ENCODE measurements around the gene PI4KA.

- TF ChIP-seq, protein P1, sequence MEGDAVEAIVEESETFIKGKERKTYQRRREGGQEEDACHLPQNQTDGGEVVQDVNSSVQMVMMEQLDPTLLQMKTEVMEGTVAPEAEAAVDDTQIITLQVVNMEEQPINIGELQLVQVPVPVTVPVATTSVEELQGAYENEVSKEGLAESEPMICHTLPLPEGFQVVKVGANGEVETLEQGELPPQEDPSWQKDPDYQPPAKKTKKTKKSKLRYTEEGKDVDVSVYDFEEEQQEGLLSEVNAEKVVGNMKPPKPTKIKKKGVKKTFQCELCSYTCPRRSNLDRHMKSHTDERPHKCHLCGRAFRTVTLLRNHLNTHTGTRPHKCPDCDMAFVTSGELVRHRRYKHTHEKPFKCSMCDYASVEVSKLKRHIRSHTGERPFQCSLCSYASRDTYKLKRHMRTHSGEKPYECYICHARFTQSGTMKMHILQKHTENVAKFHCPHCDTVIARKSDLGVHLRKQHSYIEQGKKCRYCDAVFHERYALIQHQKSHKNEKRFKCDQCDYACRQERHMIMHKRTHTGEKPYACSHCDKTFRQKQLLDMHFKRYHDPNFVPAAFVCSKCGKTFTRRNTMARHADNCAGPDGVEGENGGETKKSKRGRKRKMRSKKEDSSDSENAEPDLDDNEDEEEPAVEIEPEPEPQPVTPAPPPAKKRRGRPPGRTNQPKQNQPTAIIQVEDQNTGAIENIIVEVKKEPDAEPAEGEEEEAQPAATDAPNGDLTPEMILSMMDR (IDR thresholded peaks at IDR 0.05; ENCODE audit: insufficient read depth, low read length) = no peak
- TF ChIP-seq POLR2AphosphoS5 (IDR thresholded peaks at IDR 0.05; ENCODE audit: low read depth) = no peak
Observed at GRCh38 chr22:20862540-20862939, 3.9 kb upstream of the PI4KA start.

All from HL-60 (cell line).